ENCODE results near the gene NME8. TPM values are rescaled to one million over a fixed set of nuclear protein-coding genes. Genes with fewer than 3 reads are reported as not detected.
A peak's percentile ranks its signal among the peaks of the same experiment; 100 is the strongest.
"Not testable (repeated sequence)": the region's sequence is repeated elsewhere in the genome, so short reads cannot be mapped to it uniquely, and the experiment has no call there.

The NME8 gene
- not detected for total RNA-seq

- FAIRE-seq (no peak), DNase-seq (ENCODE audit: low spot score in 2 of 2) (no peak)
Measured at GRCh38 chr7:37848297-37848696, at the start of gene NME8. NME8 (plus strand) TSS chr7:37848597; CDS start chr7:37850267, 1,670 bp downstream.

GRCh38 chr7:37806152-37806551 is 42.2 kb upstream of the NME8 start:
- DNase-seq (ENCODE audit: low spot score in 2 of 2) (no peak), FAIRE-seq (no peak)

GRCh38 chr7:37812161-37812580 is 36.2 kb upstream of the NME8 start:
- not testable (repeated sequence) for FAIRE-seq; DNase-seq (ENCODE audit: low spot score in 2 of 2)

GRCh38 chr7:37815671-37816371 is 32.6 kb upstream of the NME8 start:
- DNase-seq (ENCODE audit: low spot score in 2 of 2) (no peak), FAIRE-seq (no peak)

GRCh38 chr7:37816922-37817590 is 31.3 kb upstream of the NME8 start:
- no peak for DNase-seq (ENCODE audit: low spot score in 2 of 2)
- no peak for FAIRE-seq

GRCh38 chr7:37817591-37817960 is 30.8 kb upstream of the NME8 start:
- no peak for DNase-seq (ENCODE audit: low spot score in 2 of 2)
- no peak for FAIRE-seq

- FAIRE-seq (no peak), DNase-seq (ENCODE audit: low spot score in 2 of 2) (no peak)
Measured at GRCh38 chr7:37817996-37818720, 30.2 kb upstream of the NME8 start.

GRCh38 chr7:37820708-37821468 is 27.5 kb upstream of the NME8 start:
- FAIRE-seq (peak; percentile 76), DNase-seq (ENCODE audit: low spot score in 2 of 2) (no peak)

- DNase-seq (ENCODE audit: low spot score in 2 of 2), result no peak
- FAIRE-seq, result no peak
Measured at GRCh38 chr7:37822946-37823345, 25.5 kb upstream of the NME8 start.

GRCh38 chr7:37823557-37823956 is 24.8 kb upstream of the NME8 start:
- FAIRE-seq (no peak), DNase-seq (ENCODE audit: low spot score in 2 of 2) (no peak)

- no peak for FAIRE-seq
- no peak for DNase-seq (ENCODE audit: low spot score in 2 of 2)
Measured at GRCh38 chr7:37825038-37825437, 23.4 kb upstream of the NME8 start.

GRCh38 chr7:37826825-37827224 is 21.6 kb upstream of the NME8 start:
- FAIRE-seq (no peak), DNase-seq (ENCODE audit: low spot score in 2 of 2) (no peak)

GRCh38 chr7:37831244-37831643 is 17.2 kb upstream of the NME8 start:
- no peak for DNase-seq (ENCODE audit: low spot score in 2 of 2)
- FAIRE-seq, result no peak

GRCh38 chr7:37832194-37832593 is 16.2 kb upstream of the NME8 start:
- DNase-seq (ENCODE audit: low spot score in 2 of 2) (peak; percentile 4 to 26), FAIRE-seq (no peak)

- peak; percentile 25 to 40 for DNase-seq (ENCODE audit: low spot score in 2 of 2)
- FAIRE-seq, result no peak
Measured at GRCh38 chr7:37833107-37833817, 15.1 kb upstream of the NME8 start.

- FAIRE-seq, result peak; percentile 31
Measured at GRCh38 chr7:37833818-37834146, 14.6 kb upstream of the NME8 start.

GRCh38 chr7:37853468-37853867 is 5.1 kb downstream of the NME8 start:
- FAIRE-seq (no peak), DNase-seq (ENCODE audit: low spot score in 2 of 2) (no peak)

More at GRCh38 chr7:37833818-37834146, 14.6 kb upstream of the NME8 start:
- no peak for DNase-seq (ENCODE audit: low spot score in 2 of 2)

GRCh38 chr7:37882086-37882485 is 33.7 kb downstream of the NME8 start:
- FAIRE-seq (no peak), DNase-seq (ENCODE audit: low spot score in 2 of 2) (no peak)

- FAIRE-seq (no peak), DNase-seq (ENCODE audit: low spot score in 2 of 2) (no peak)
Measured at GRCh38 chr7:37893359-37893758, 45.0 kb downstream of the NME8 start.

GRCh38 chr7:37894671-37895070 is 46.3 kb downstream of the NME8 start:
- FAIRE-seq (no peak), DNase-seq (ENCODE audit: low spot score in 2 of 2) (no peak)
